C1 segment of cervical spinal cord (tissue), 14 donors: ENCODE data around the gene ITGB4.
A peak's percentile ranks its signal among the peaks of the same experiment; 100 is the strongest.

Experiments used
- DNase-seq, 14 donors: peaks; one replicate each; lab custom pipeline; 2025; lab: John Stamatoyannopoulos, UW

The ITGB4 gene

GRCh38 chr17:75720656-75721462 is at the start of gene ITGB4:
Gene ITGB4 (plus strand): TSS chr17:75721459. CDS start chr17:75724704, 3,245 bp downstream.
- DNase-seq: peak in 9 of 14 donors; percentile 20 to 71 (median 42)

GRCh38 chr17:75672011-75672410 is 49.2 kb upstream of the ITGB4 start:
- no peak for DNase-seq

- no peak for DNase-seq
Observed at GRCh38 chr17:75673487-75673886, 47.8 kb upstream of the ITGB4 start.

GRCh38 chr17:75676461-75676860 is 44.8 kb upstream of the ITGB4 start:
- no peak for DNase-seq

- peak in 2 of 14 donors; percentile 21 to 50 for DNase-seq
Observed at GRCh38 chr17:75679706-75680211, 41.5 kb upstream of the ITGB4 start.

- DNase-seq: no peak
Observed at GRCh38 chr17:75680431-75680830, 40.8 kb upstream of the ITGB4 start.

- DNase-seq: no peak
Observed at GRCh38 chr17:75681289-75681688, 40.0 kb upstream of the ITGB4 start.

GRCh38 chr17:75683583-75683982 is 37.7 kb upstream of the ITGB4 start:
- DNase-seq: no peak

- DNase-seq: no peak
Observed at GRCh38 chr17:75684249-75684648, 37.0 kb upstream of the ITGB4 start.

GRCh38 chr17:75684924-75685323 is 36.3 kb upstream of the ITGB4 start:
- DNase-seq: peak in 1 of 14 donors; percentile 21

- no peak for DNase-seq
Observed at GRCh38 chr17:75685499-75685898, 35.8 kb upstream of the ITGB4 start.

- DNase-seq: peak in 5 of 14 donors; percentile 16 to 52 (median 33)
Observed at GRCh38 chr17:75688209-75688825, 32.9 kb upstream of the ITGB4 start.

- DNase-seq: no peak
Observed at GRCh38 chr17:75689441-75689873, 31.8 kb upstream of the ITGB4 start.

GRCh38 chr17:75691371-75691791 is 29.9 kb upstream of the ITGB4 start:
- peak in 4 of 14 donors; percentile 54 to 84 (median 72) for DNase-seq

GRCh38 chr17:75691801-75692626 is 29.2 kb upstream of the ITGB4 start:
- DNase-seq: peak in 12 of 14 donors; percentile 39 to 90 (median 69)

GRCh38 chr17:75692976-75693375 is 28.3 kb upstream of the ITGB4 start:
- DNase-seq: peak in 6 of 14 donors; percentile 46 to 80 (median 70)

GRCh38 chr17:75693500-75694481 is 27.5 kb upstream of the ITGB4 start:
- peak; percentile 36 to 98 (median 91) for DNase-seq

- DNase-seq: peak in 4 of 14 donors; percentile 32 to 78 (median 46)
Observed at GRCh38 chr17:75694536-75694935, 26.7 kb upstream of the ITGB4 start.

GRCh38 chr17:75695141-75695829 is 26.0 kb upstream of the ITGB4 start:
- peak in 1 of 14 donors; percentile 16 for DNase-seq

GRCh38 chr17:75695830-75696271 is 25.4 kb upstream of the ITGB4 start:
- peak in 7 of 14 donors; percentile 34 to 69 (median 51) for DNase-seq
